HG02943 (cell line): ENCODE measurements around the gene BICDL2.

Experiments used
- ATAC-seq: cut with Tn5 transposase; IDR thresholded peaks from one replicate; pipeline ENCODE4 v1.9.1; 2021; ENCODE audit warnings: mild to moderate bottlenecking, low read depth, moderate library complexity; ENCODE audit not compliant: unreplicated experiment

Gene BICDL2

GRCh38 chr16:3013491-3013951 is 23.2 kb downstream of the BICDL2 start:
- no peak for ATAC-seq

DNA sequence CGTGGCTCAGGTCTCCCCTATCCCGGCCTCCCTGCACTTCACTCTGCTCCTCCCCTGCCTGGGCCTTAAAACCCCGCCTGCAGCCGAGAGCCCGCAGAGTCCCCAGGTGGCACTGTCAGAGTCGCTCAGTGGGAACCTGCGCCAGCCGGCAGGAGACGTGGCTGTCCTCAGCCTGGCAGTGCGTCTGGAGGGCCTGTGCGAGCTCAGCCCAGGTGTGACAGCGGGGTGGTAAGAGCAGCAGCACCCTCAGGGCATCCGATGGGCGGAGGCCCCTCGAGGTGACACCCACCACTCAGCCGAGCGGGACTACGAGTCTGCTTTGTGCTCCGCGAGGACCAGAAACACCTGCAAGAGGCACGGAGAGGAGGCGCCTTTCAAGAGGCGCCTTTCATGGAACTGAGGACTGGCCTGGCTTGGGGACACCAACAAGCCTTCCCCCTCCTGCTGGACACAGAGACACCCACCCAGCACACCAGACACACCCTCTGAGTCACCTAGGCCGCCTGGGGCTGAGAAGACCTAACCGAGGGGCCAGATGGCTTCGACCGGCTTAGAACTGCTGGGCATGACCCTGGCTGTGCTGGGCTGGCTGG is 23.8 kb downstream of the BICDL2 start, which contains the start of gene CLDN9:
Gene CLDN9, plus strand, starts transcription at position 96 of the 593 bp plus-strand sequence. Its CDS starts 440 bp downstream, at position 536.
- ATAC-seq: no peak

DNA sequence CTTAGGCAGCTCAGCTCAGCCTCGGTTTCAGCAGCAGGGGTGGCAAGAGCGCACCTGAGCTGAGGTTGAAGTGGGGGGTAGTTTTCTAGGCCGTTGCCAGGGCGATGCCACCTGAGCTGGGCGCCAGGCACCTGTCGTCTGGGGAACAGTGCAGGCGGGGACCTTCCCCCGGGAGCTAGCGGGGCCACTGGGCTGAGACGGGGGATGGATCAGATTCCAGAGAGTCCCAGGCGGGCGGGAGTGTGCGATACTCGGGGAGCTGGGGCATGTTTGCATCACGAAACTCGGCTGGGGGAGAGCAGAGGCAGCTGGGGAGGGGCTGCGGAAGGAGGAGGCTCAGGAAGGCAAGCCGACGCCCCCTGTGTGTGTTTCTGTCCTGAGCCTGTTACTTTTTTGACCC is 24.5 kb downstream of the BICDL2 start:
- no peak for ATAC-seq

DNA sequence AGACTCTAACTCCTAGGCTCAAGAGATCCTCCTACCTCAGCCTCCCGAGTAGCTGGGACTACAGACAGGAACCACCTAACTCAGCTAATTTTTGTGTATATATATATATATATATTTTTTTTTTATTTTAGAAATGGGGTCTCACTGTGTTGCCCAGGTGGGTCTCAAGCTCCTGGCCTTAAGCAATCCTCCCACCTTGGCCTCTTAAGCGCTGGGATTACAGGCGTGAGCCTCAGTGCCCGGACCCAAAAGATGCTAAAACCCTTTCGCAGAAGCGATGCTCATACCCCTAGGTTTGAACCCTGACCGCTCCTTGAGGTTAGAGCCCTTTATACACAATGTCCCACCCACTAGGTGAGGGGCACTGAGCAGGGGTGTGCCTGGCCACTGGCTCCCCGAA is 26.2 kb downstream of the BICDL2 start:
- no peak for ATAC-seq

DNA sequence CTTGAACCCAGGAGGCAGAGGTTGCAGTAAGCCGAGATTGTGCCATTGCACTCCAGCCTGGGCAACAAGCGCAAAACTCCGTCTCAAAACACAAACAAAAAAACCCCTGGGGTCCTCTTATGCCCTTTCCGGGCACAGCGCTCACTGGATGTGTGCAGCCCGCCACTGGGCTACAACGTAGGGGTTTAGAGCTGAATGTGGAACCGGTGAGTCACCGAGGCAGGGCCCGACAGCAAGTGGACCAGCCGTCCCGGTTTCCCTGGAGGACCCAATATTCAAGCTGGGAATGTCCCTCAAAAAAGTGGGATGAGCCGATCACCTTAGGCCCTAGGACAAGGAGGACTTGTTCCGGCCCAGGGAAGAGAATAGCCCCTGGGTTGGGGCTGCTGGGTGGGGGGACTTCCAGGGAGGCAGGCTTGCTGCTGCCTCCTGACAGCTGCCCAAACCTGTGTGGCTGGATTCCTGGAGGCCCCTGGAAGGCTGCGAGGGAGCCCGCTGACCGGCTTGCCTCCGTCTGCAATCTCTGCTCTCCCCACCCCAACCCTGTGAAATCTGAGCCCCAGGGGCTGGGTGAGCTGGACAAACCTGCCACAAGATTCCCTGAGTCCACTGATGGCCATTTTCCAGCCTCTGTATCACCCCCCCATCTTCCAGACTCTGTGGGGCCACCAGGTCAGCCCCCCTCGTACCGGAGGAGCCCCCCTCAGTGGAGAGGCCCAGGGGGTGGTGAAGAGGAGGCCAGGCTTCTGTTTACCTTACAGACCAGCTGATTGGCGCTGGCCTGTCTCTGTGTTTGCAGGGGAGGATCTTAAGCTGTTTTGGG is 27.0 kb downstream of the BICDL2 start:
- no peak for ATAC-seq

DNA sequence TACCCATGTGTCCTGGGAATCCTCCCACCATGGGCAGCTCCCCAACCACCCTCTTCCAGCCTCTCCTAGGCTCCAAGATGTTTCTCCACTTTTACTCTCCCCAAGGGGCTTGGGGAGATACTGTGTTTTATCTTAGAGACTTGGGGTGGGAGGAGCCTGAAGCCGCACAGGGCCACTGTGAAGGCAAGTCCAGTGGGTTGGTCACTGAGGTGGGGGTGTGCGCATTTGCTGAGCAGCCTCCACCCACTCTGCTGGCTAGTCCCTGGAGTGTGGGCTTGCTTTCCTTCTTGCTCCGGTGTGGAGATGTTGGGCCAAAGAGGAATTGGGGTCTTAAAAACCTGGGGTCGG is 28.1 kb downstream of the BICDL2 start:
- ATAC-seq: no peak

DNA sequence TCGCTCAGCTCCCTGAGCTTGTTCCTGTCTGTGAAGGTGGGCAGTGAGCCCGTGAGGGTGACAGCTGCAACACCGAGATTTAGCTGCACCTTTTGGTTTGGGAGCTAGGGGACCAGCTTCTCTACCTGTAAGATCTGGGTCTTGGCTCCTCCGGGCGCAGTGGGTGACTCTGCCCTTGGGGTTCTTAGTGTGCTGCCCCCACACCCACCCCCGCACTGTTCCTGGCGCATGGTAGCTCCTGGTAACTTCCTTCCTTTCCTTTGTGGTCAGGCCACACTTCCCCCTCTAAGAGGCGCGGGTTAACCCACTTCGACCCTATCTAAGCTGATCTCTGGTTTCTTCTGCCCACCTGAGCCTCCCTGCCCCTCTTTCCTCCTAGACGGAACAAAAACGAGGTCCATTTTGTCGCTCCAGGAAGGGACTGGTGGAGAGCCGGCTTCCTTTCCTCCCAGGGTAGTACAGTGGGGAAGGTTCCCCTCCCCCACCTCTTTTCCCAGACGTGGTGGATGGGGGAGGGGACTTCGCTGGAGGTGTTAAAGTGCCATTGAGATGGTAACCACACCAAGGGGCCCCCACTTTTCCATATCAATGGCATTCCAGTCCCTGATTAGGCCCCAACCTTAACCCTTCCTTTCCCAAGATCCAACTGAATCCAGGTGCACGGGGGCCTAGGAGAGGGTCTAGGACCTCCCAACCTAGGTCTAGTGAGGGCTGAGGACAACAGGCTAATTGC is 28.6 kb downstream of the BICDL2 start:
- no peak for ATAC-seq

GRCh38 chr16:3007059-3007956 is 29.4 kb downstream of the BICDL2 start:
- ATAC-seq: no peak

DNA sequence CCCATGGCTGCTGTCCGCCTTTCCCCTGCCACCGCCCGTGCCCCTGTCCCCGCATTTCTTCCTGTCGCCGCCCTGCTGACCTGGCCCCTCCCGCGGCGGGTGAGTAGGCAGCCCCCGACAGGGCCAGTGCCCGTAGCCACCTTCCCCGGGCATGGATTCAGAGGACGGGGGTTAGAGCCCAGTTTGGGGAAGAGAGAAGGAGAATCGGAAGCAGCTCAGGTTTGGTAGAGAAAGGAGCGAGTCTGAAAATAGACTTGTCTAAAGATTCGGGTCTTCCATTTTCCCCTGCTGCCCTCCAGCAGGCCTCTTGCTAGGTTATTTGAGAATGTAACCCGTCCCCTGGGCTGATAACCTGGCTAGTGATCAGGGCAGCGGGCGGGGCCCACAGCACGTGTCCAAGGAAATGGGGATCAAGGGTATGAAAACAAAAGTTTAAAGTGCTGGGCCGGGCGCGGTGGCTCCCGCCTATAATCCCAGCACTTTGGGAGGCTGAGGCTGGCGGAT is 31.9 kb downstream of the BICDL2 start:
- ATAC-seq: no peak

DNA sequence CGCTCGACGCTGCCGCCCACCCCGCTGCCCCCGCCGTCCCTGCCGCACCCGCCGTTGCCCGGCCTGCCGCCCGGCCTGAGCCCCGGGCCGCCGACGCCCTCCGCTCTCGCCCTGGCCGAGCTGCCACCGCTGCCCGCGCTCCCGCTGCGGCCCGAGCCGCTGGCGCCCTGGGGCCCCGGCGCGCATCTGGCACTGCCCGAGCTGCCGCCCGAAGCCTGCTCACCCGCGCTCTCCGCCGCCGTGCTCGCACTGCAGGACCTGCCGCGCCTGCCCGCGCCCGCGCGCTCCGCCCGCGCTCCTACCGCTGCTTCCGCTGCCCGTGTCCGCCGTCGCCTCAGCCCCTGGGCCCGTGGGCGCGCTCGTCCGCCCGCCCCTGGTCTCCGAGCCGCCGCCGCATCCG is 32.4 kb downstream of the BICDL2 start:
- peak; percentile 18 for ATAC-seq

- ATAC-seq: peak; percentile 81
Measured at GRCh38 chr16:3003582-3004270, 33.0 kb downstream of the BICDL2 start.

- ATAC-seq: no peak
Measured at GRCh38 chr16:3001316-3001715, 35.4 kb downstream of the BICDL2 start.

DNA sequence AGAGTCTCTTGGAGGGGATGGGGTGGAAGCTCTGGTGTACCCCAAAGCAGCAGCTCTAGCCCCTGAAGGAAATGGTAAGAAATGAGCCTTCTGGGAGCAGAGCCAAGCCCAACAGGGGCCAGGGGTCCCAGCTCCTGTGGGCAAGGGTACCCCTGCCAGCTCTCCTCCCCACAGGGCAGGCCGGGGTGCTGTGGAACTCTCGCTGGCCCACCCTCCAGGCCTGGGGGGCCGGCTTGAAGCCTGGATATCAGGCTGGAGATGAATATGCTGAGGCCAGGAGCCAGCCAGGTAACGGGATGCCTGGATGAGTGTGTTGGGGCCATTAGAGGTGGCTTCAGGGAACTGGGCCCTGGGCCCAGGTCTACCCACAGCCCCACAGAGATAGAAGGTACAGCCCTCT is 36.2 kb downstream of the BICDL2 start:
- no peak for ATAC-seq

DNA sequence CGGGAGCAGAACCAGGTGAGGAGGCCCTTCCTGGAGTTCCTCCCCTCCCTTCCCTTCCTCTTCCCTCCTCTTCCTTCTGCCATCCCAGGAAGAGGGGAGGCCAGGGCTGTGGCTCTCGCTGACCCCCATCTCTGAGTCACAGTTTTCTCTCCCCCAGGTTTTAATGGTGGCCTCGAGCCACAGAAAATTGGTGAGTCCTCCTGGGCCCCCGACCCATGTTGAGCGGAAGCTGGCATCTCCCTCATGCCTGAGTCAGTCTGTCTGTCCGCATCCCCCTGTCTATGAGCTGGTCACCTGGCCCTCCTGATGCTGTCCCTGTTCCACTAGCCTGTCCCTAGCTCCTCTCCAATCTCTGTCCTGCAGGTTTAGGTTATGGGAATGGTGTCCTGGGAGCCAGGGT is 36.8 kb downstream of the BICDL2 start:
- ATAC-seq: no peak

GRCh38 chr16:2996298-2996697 is 40.4 kb downstream of the BICDL2 start:
- no peak for ATAC-seq

- ATAC-seq: no peak
Measured at GRCh38 chr16:2992383-2993081, 44.2 kb downstream of the BICDL2 start.

- ATAC-seq: no peak
Measured at GRCh38 chr16:2991566-2992261, 45.0 kb downstream of the BICDL2 start.

DNA sequence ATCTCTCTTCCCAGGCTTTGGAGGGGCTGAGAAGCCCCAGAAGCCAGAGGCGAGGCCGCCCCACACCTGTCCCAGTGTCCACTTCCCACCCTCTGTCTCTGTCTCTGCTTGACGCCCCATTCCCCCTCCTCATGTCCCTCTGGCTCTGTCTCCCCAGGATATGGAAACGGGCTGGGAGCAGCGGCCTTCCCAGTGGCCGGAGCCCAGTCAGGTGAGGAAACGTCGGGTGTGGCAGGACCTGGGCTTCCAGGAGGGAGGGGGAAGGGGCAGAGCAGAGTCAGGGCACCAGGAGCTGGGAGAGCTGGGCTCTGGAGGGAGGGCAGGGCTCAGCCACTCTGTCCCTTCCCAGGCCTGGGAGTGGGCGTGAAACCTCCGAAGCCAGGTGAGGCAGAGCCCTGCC is 45.9 kb downstream of the BICDL2 start:
- ATAC-seq: no peak
